HEK293 (cell line): ENCODE results near the gene BAK1.
"Not testable (repeated sequence)": the region's sequence is repeated elsewhere in the genome, so short reads cannot be mapped to it uniquely, and the experiment has no call there.

Experiments
- CTCF ChIA-PET: fragments of 350-600 bp; formaldehyde crosslinking; extraction: SDS; loops from one replicate; lab custom pipeline; 2021; ENCODE audit warnings: antibody characterized with exemption; lab: Yijun Ruan, JAX
- POLR2A ChIA-PET: fragments of 300-600 bp; formaldehyde crosslinking; extraction: SDS; loops from one replicate; lab custom pipeline; 2020; ENCODE audit warnings: antibody characterized with exemption, inconsistent platforms; lab: Yijun Ruan, JAX
- H3K27ac ChIP-seq: fragments of 200-500 bp; sonication (Bioruptor generic); 2 replicates; pipeline ENCODE4 v1.5.1; 2014; ENCODE audit warnings: low read depth, low read length, control low read depth, inconsistent platforms; ENCODE audit errors: extremely low read depth
- H3K36me3 ChIP-seq, 2 experiments: fragments of 200-500 bp in 1 of 2; sonication (Bioruptor generic) in 1 of 2; 1 replicate in 1 of 2; 2 replicates in 1 of 2; pipeline ENCODE4 v1.5.1; 2014 to 2017; ENCODE audit warnings: inconsistent platforms in 2 of 2, low read length in 2 of 2; ENCODE audit not compliant: control insufficient read depth in 2 of 2, insufficient read depth in 1 of 2
- H3K4me1 ChIP-seq: fragments of 200-500 bp; sonication (Bioruptor generic); 2 replicates; pipeline ENCODE4 v1.5.1; 2014; ENCODE audit warnings: mild to moderate bottlenecking, low read length, inconsistent platforms; ENCODE audit not compliant: control insufficient read depth, insufficient read depth
- H3K4me3 ChIP-seq: 2 replicates; pipeline ENCODE4 v1.5.1; 2011; ENCODE audit warnings: low read depth, mild to moderate bottlenecking, control low read depth, low read length, moderate library complexity
- H3K9me3 ChIP-seq: fragments of 200-500 bp; sonication (Bioruptor generic); 2 replicates; pipeline ENCODE4 v1.5.1; 2014; ENCODE audit warnings: low read depth, low read length, inconsistent platforms; ENCODE audit not compliant: control insufficient read depth, insufficient read depth
- KLF10 ChIP-seq: fragments of 450-650 bp; IDR thresholded peaks from 2 replicates; pipeline ENCODE4 v1.5.1; 2018; ENCODE audit warnings: missing biosample characterization, mild to moderate bottlenecking, missing genetic modification characterization
- KLF8 ChIP-seq: fragments of 450-650 bp; formaldehyde crosslinking; IDR thresholded peaks from 2 replicates; pipeline ENCODE4 v1.5.1; 2016; ENCODE audit warnings: missing biosample characterization, missing genetic modification characterization
- PRDM10 ChIP-seq: fragments of 450-650 bp; formaldehyde crosslinking; IDR thresholded peaks from 2 replicates; pipeline ENCODE4 v1.5.1; 2016; ENCODE audit warnings: missing biosample characterization, missing genetic modification characterization
- ZBTB17 ChIP-seq: fragments of 450-650 bp; formaldehyde crosslinking; IDR thresholded peaks from 2 replicates; pipeline ENCODE4 v1.5.1; 2016; ENCODE audit warnings: missing biosample characterization, missing genetic modification characterization
- ZBTB48 ChIP-seq: fragments of 450-650 bp; formaldehyde crosslinking; IDR thresholded peaks from 2 replicates; pipeline ENCODE4 v1.5.1; 2016; ENCODE audit warnings: missing biosample characterization, missing genetic modification characterization
- ZBTB6 ChIP-seq: fragments of 450-650 bp; formaldehyde crosslinking; IDR thresholded peaks from 2 replicates; pipeline ENCODE4 v1.5.1; 2017; ENCODE audit warnings: missing biosample characterization, missing genetic modification characterization
- ZNF16 ChIP-seq: fragments of 450-650 bp; formaldehyde crosslinking; IDR thresholded peaks from 2 replicates; pipeline ENCODE4 v1.5.1; 2016; ENCODE audit warnings: low read depth, missing biosample characterization, missing genetic modification characterization
- ZNF292 ChIP-seq: fragments of 450-650 bp; formaldehyde crosslinking; IDR thresholded peaks from 2 replicates; pipeline ENCODE4 v1.5.1; 2016; ENCODE audit warnings: low read depth, missing biosample characterization, missing genetic modification characterization, borderline replicate concordance
- ZNF354C ChIP-seq: fragments of 450-650 bp; formaldehyde crosslinking; IDR thresholded peaks from 2 replicates; pipeline ENCODE4 v1.5.1; 2016; ENCODE audit warnings: missing biosample characterization, missing genetic modification characterization, low read depth, borderline replicate concordance
- ZNF362 ChIP-seq: fragments of 450-650 bp; formaldehyde crosslinking; IDR thresholded peaks from 2 replicates; pipeline ENCODE4 v1.5.1; 2016; ENCODE audit warnings: missing biosample characterization, missing genetic modification characterization
- ZNF501 ChIP-seq: fragments of 450-650 bp; formaldehyde crosslinking; IDR thresholded peaks from 2 replicates; pipeline ENCODE4 v1.5.1; 2016; ENCODE audit warnings: missing biosample characterization, missing genetic modification characterization
- ZNF555 ChIP-seq: fragments of 450-650 bp; formaldehyde crosslinking; conservative IDR thresholded peaks from 2 replicates; pipeline ENCODE4 v1.5.1; 2017; ENCODE audit warnings: missing biosample characterization, mild to moderate bottlenecking, missing genetic modification characterization, inconsistent platforms
- ZNF571 ChIP-seq: fragments of 450-650 bp; formaldehyde crosslinking; IDR thresholded peaks from 2 replicates; pipeline ENCODE4 v1.5.0; 2017; ENCODE audit warnings: missing biosample characterization, missing genetic modification characterization
- ZNF623 ChIP-seq: fragments of 450-650 bp; formaldehyde crosslinking; IDR thresholded peaks from 2 replicates; pipeline ENCODE4 v1.5.1; 2016; ENCODE audit warnings: missing biosample characterization, missing genetic modification characterization
- ZNF624 ChIP-seq: fragments of 450-650 bp; formaldehyde crosslinking; IDR thresholded peaks from 2 replicates; pipeline ENCODE4 v1.5.1; 2017; ENCODE audit warnings: missing biosample characterization, missing genetic modification characterization
- ZNF654 ChIP-seq: fragments of 450-650 bp; formaldehyde crosslinking; IDR thresholded peaks from 2 replicates; pipeline ENCODE4 v1.5.1; 2016; ENCODE audit warnings: low read depth, missing biosample characterization, missing genetic modification characterization
- ZNF701 ChIP-seq: fragments of 450-650 bp; formaldehyde crosslinking; IDR thresholded peaks from 2 replicates; pipeline ENCODE4 v1.5.1; 2016; ENCODE audit warnings: missing biosample characterization, missing genetic modification characterization
- ZNF704 ChIP-seq: fragments of 450-650 bp; formaldehyde crosslinking; IDR thresholded peaks from 2 replicates; pipeline ENCODE4 v1.5.1; 2016; ENCODE audit warnings: missing biosample characterization, missing genetic modification characterization
- ZSCAN30 ChIP-seq: fragments of 450-650 bp; IDR thresholded peaks from 2 replicates; pipeline ENCODE4 v1.5.1; 2018; ENCODE audit warnings: missing biosample characterization, mild to moderate bottlenecking, missing genetic modification characterization, moderate library complexity

BAK1 gene

GRCh38 chr6:33596894-33597293, 16.8 kb upstream of the BAK1 start:
- H3K4me3 ChIP-seq, H3K9me3 ChIP-seq, H3K27ac ChIP-seq, H3K4me1 ChIP-seq, POLR2A ChIA-PET, H3K36me3 ChIP-seq: not testable (repeated sequence)
- CTCF ChIA-PET = interaction anchor here (0.6 to 4.6 kb wide), 5 partner anchors 10 to 114 kb away, joined by 3 to 24 read pairs (median 4); no protein-coding TSS in a partner anchor
- TF ChIP-seq ZNF623 (tag by site-specific recombination) = peak; percentile 55

- CTCF ChIA-PET = interaction anchor here (0.6 to 4.6 kb wide), 4 partner anchors 10 to 134 kb away, joined by 4 to 24 read pairs (median 9); no protein-coding TSS in a partner anchor
- Histone ChIP-seq H3K27ac (no peak overlapping the region), H3K4me1 (no peaks in the 10 kb centered on the region; the same call in 1 of the 2 replicates), H3K4me3 (no peak overlapping the region), H3K36me3 (no peaks in the 10 kb centered on the region), H3K9me3 (no peaks in the 10 kb centered on the region)
- TF ChIP-seq PRDM10 (tag by site-specific recombination) (peak; percentile 44; the same call in 1 of the 2 replicates), ZNF555 (tag by site-specific recombination) (no peak), ZBTB17 (0 out of 2 replicates have a peak, but pooled peaks have one; percentile 15), ZNF362 (tag by site-specific recombination) (0 out of 2 replicates have a peak, but pooled peaks have one; percentile 22), ZBTB6 (tag by site-specific recombination) (no peak)
- POLR2A ChIA-PET = interaction anchor here (0.9 kb wide), 1 partner anchor 15 kb away, joined by 3 read pairs; the partner anchor contains the start of gene BAK1
Measured at GRCh38 chr6:33595001-33595846, 15.1 kb upstream of the BAK1 start.

GRCh38 chr6:33593414-33593727, 13.3 kb upstream of the BAK1 start:
- POLR2A ChIA-PET = interaction anchor here (1.0 kb wide), 1 partner anchor 13 kb away, joined by 3 read pairs; the partner anchor contains the start of gene BAK1
- H3K4me1 ChIP-seq = no peaks in the 10 kb centered on the region; the same call in 1 of the 2 replicates
- CTCF ChIA-PET = interaction anchor here (3.4 kb wide), 1 partner anchor 107 kb away, joined by 13 read pairs; no protein-coding TSS in a partner anchor
- no peaks in the 10 kb centered on the region for H3K36me3 ChIP-seq
- no peak overlapping the region for H3K27ac ChIP-seq
- no peak overlapping the region for H3K4me3 ChIP-seq
- no peaks in the 10 kb centered on the region for H3K9me3 ChIP-seq
- TF ChIP-seq ZNF354C (tag by site-specific recombination) (no peak), KLF10 (tag by site-specific recombination) (no peak), ZNF292 (tag by site-specific recombination) (no peak), KLF8 (no peak), ZBTB48 (tag by site-specific recombination) (no peak), ZNF701 (tag by site-specific recombination) (no peak), ZNF571 (no peak), ZNF16 (no peak), ZNF624 (tag by site-specific recombination) (no peak), ZNF654 (tag by site-specific recombination) (no peak), ZSCAN30 (tag by site-specific recombination) (no peak), ZNF704 (tag by site-specific recombination) (no peak), ZNF501 (no peak)
